ENCODE results near the gene RBFOX2. TPM values are rescaled to one million over a fixed set of nuclear protein-coding genes. Genes with fewer than 3 reads are reported as not detected.

RBFOX2 gene
- total RNA-seq, 1 experiment from 2014 or later, result 81.1 TPM

- Histone ChIP-seq H3K27me3 (ENCODE audit: control insufficient read depth, insufficient read depth, low read length) (no peaks in the 10 kb centered on the region), H3K27ac (ENCODE audit: low read length) (no peak overlapping the region), H3K4me3 (ENCODE audit: low read depth in 2 of 2, low read length in 2 of 2) (no peak overlapping the region), H3K4me1 (ENCODE audit: control insufficient read depth, insufficient read depth, low read length) (peaks cover 7% of the 10 kb centered on the region; the same call in 1 of the 2 replicates), H3K9me3 (ENCODE audit: control insufficient read depth, insufficient read depth, low read depth, low read length) (no peaks in the 10 kb centered on the region), H3K36me3 (ENCODE audit: control insufficient read depth, insufficient read depth, low read length) (no peaks in the 10 kb centered on the region)
- ChIA-PET POLR2A (interaction anchor here (0.6 kb wide), 1 partner anchor 109 kb away, joined by 3 read pairs; no protein-coding TSS in a partner anchor), CTCF (no interaction called here)
- no TSS peak for BruUV-seq (replicated peaks)
- intact Hi-C loops (cut with micrococcal nuclease; ENCODE audit: unreplicated experiment), result no loop called here
- no peak for DNase-seq (ENCODE audit: low read depth, low spot score)
- in situ Hi-C loops (cut with HindIII; ENCODE audit: low pct_unique_long_range_greater_than_20kb, low sequenced_read_pairs), result no loop called here
- ATAC-seq, result no peak
- TF ChIP-seq TCF7L2 (IDR thresholded peaks at IDR 0.05; ENCODE audit: low read depth, low read length), result no peak
- no peak for TF ChIP-seq SIN3A (IDR thresholded peaks at IDR 0.05; ENCODE audit: borderline replicate concordance, insufficient read depth, low read depth, low read length)
These were observed 61.6 kb downstream of the RBFOX2 start for GRCh38 chr22:35967046-35967397.

- no peak for TF ChIP-seq TCF7L2 (IDR thresholded peaks at IDR 0.05; ENCODE audit: low read depth, low read length)
- TF ChIP-seq CTCF (IDR thresholded peaks at IDR 0.05), result no peak
- no peak for TF ChIP-seq REST (IDR thresholded peaks at IDR 0.05; ENCODE audit: insufficient read depth in 1 of 2, low read depth in 2 of 2, low read length in 1 of 2)
- TF ChIP-seq SIN3A (IDR thresholded peaks at IDR 0.05; ENCODE audit: borderline replicate concordance, insufficient read depth, low read depth, low read length), result no peak
- no peak for TF ChIP-seq POLR2AphosphoS5 (IDR thresholded peaks at IDR 0.05; ENCODE audit: low read depth, low read length)
- no peak overlapping the region for H3K27ac ChIP-seq (ENCODE audit: low read length)
- no peaks in the 10 kb centered on the region for H3K36me3 ChIP-seq (ENCODE audit: control insufficient read depth, insufficient read depth, low read length)
- no peaks in the 10 kb centered on the region for H3K9me3 ChIP-seq (ENCODE audit: control insufficient read depth, insufficient read depth, low read depth, low read length)
- H3K4me1 ChIP-seq (ENCODE audit: control insufficient read depth, insufficient read depth, low read length), result peaks cover 6% of the 10 kb centered on the region; the same call in 1 of the 2 replicates
- ChIA-PET CTCF (no interaction called here), POLR2A (interaction anchor here (0.6 kb wide), 1 partner anchor 109 kb away, joined by 3 read pairs; no protein-coding TSS in a partner anchor)
- H3K27me3 ChIP-seq (ENCODE audit: control insufficient read depth, insufficient read depth, low read length), result no peaks in the 10 kb centered on the region
- no peak overlapping the region for H3K4me3 ChIP-seq (ENCODE audit: low read depth in 2 of 2, low read length in 2 of 2)
- BruUV-seq (replicated peaks), result no TSS peak
- intact Hi-C loops (cut with micrococcal nuclease; ENCODE audit: unreplicated experiment), result no loop called here
- in situ Hi-C loops (cut with HindIII; ENCODE audit: low pct_unique_long_range_greater_than_20kb, low sequenced_read_pairs), result no loop called here
- no peak for ATAC-seq
- no peak for DNase-seq (ENCODE audit: low read depth, low spot score)
These were observed 62.1 kb downstream of the RBFOX2 start for GRCh38 chr22:35966314-35967045.

GRCh38 chr22:35963237-35963810, 65.3 kb downstream of the RBFOX2 start:
- Histone ChIP-seq H3K4me3 (ENCODE audit: low read depth in 2 of 2, low read length in 2 of 2) (no peak overlapping the region), H3K27ac (ENCODE audit: low read length) (no peak overlapping the region), H3K4me1 (ENCODE audit: control insufficient read depth, insufficient read depth, low read length) (no peaks in the 10 kb centered on the region), H3K27me3 (ENCODE audit: control insufficient read depth, insufficient read depth, low read length) (no peaks in the 10 kb centered on the region), H3K9me3 (ENCODE audit: control insufficient read depth, insufficient read depth, low read depth, low read length) (no peaks in the 10 kb centered on the region), H3K36me3 (ENCODE audit: control insufficient read depth, insufficient read depth, low read length) (no peaks in the 10 kb centered on the region)
- in situ Hi-C loops (cut with HindIII; ENCODE audit: low pct_unique_long_range_greater_than_20kb, low sequenced_read_pairs), result no loop called here
- intact Hi-C loops (cut with micrococcal nuclease; ENCODE audit: unreplicated experiment), result no loop called here
- no peak for TF ChIP-seq REST (IDR thresholded peaks at IDR 0.05; ENCODE audit: insufficient read depth in 1 of 2, low read depth in 2 of 2, low read length in 1 of 2)
- no peak for TF ChIP-seq POLR2AphosphoS5 (IDR thresholded peaks at IDR 0.05; ENCODE audit: low read depth, low read length)
- no peak for TF ChIP-seq CTCF (IDR thresholded peaks at IDR 0.05)
- no peak for TF ChIP-seq SIN3A (IDR thresholded peaks at IDR 0.05; ENCODE audit: borderline replicate concordance, insufficient read depth, low read depth, low read length)
- TF ChIP-seq TCF7L2 (IDR thresholded peaks at IDR 0.05; ENCODE audit: low read depth, low read length), result no peak
- ATAC-seq (no peak), DNase-seq (ENCODE audit: low read depth, low spot score) (no peak)
- ChIA-PET POLR2A (no interaction called here), CTCF (no interaction called here)
- no TSS peak for BruUV-seq (replicated peaks)

Measured in Panc1 (cell line).